ENCODE results near the gene SNRNP70.
A peak's percentile ranks its signal among the peaks of the same experiment; 100 is the strongest.

SNRNP70 gene

DNA sequence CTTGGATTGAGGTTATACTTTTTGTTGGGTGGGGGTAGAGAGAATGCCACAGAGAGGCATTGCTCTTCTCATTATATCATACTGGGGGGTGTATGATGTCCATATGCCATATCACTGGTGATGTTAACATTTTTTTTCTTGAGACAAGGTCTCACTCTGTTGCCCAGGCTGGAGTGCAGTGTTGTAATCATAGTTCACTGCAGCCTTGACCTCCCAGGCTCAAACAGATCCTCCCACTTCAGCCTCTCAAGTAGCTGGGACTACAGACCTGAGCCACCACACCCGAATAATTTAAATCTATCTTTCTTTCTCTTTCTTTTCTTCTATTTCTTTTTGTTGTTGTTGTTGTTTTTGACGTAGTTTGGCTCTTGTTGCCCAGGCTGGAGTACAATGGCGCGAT lies 4.9 kb upstream of the SNRNP70 start:
- Histone ChIP-seq H3K9me2 (replicated peaks; ENCODE audit: control insufficient read depth, low read length) (no peaks in the 10 kb centered on the region), H3K9me3 (ENCODE audit: control insufficient read depth, insufficient read depth, low read length) (no peaks in the 10 kb centered on the region), H3K36me3 (ENCODE audit: control insufficient read depth, low read length) (peaks cover under 1% of the 10 kb centered on the region; the same call in 1 of the 2 replicates), H4K20me1 (ENCODE audit: control insufficient read depth, insufficient read depth, low read depth, low read length) (no peaks in the 10 kb centered on the region), H3K27ac (ENCODE audit: low read depth, low read length) (no peak overlapping the region), H3K4me1 (ENCODE audit: control insufficient read depth, low read length) (peaks cover 5% of the 10 kb centered on the region), H3F3A (ENCODE audit: control insufficient read depth, insufficient read depth) (no peaks in the 10 kb centered on the region), H3K27me3 (ENCODE audit: control insufficient read depth, low read length) (no peaks in the 10 kb centered on the region), H3K4me2 (ENCODE audit: low read length) (no peak overlapping the region), H3K4me3 (ENCODE audit: low read length) (no peak overlapping the region), H3K79me2 (ENCODE audit: control insufficient read depth, low read length) (peaks cover 2% of the 10 kb centered on the region)
- TF ChIP-seq, protein P1, sequence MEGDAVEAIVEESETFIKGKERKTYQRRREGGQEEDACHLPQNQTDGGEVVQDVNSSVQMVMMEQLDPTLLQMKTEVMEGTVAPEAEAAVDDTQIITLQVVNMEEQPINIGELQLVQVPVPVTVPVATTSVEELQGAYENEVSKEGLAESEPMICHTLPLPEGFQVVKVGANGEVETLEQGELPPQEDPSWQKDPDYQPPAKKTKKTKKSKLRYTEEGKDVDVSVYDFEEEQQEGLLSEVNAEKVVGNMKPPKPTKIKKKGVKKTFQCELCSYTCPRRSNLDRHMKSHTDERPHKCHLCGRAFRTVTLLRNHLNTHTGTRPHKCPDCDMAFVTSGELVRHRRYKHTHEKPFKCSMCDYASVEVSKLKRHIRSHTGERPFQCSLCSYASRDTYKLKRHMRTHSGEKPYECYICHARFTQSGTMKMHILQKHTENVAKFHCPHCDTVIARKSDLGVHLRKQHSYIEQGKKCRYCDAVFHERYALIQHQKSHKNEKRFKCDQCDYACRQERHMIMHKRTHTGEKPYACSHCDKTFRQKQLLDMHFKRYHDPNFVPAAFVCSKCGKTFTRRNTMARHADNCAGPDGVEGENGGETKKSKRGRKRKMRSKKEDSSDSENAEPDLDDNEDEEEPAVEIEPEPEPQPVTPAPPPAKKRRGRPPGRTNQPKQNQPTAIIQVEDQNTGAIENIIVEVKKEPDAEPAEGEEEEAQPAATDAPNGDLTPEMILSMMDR (IDR thresholded peaks at IDR 0.05; ENCODE audit: low read depth, low read length, poor library complexity, severe bottlenecking): no peak
- TF ChIP-seq EZH2phosphoT487 (IDR thresholded peaks at IDR 0.05; ENCODE audit: borderline replicate concordance, low read length): no peak

DNA sequence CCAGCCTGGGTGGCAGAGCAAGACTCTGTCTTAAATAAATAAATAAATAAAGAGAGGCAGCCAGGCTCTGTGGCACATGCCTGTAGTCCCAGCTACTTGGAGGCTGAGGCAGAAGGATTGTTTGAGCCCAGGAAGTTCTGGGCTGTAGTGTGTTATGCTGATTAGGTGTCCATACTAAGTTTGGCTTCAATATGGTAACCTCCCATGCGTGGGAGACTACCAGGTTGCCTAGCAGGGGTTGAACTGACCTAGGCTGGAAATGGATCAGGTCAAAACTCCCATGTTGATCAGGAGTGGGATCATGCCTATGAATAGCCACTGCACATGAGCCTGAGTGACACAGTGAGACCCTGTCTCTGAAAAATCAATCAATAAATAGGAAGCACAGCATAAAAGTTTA lies 4.0 kb upstream of the SNRNP70 start:
- Histone ChIP-seq H3K79me2 (ENCODE audit: control insufficient read depth, low read length) (peaks cover 10% of the 10 kb centered on the region), H3K4me2 (ENCODE audit: low read length) (no peak overlapping the region), H3K27me3 (ENCODE audit: control insufficient read depth, low read length) (no peaks in the 10 kb centered on the region), H3K4me3 (ENCODE audit: low read length) (no peak overlapping the region), H3K9me2 (replicated peaks; ENCODE audit: control insufficient read depth, low read length) (no peaks in the 10 kb centered on the region), H3K4me1 (ENCODE audit: control insufficient read depth, low read length) (peaks cover 6% of the 10 kb centered on the region), H3K27ac (ENCODE audit: low read depth, low read length) (no peak overlapping the region), H3K36me3 (ENCODE audit: control insufficient read depth, low read length) (peaks cover 10% of the 10 kb centered on the region), H4K20me1 (ENCODE audit: control insufficient read depth, insufficient read depth, low read depth, low read length) (peaks cover 6% of the 10 kb centered on the region), H3F3A (ENCODE audit: control insufficient read depth, insufficient read depth) (no peaks in the 10 kb centered on the region), H3K9me3 (ENCODE audit: control insufficient read depth, insufficient read depth, low read length) (no peaks in the 10 kb centered on the region)
- TF ChIP-seq EZH2phosphoT487 (IDR thresholded peaks at IDR 0.05; ENCODE audit: borderline replicate concordance, low read length): no peak
- TF ChIP-seq, protein P1 (IDR thresholded peaks at IDR 0.05; ENCODE audit: low read depth, low read length, poor library complexity, severe bottlenecking): no peak

DNA sequence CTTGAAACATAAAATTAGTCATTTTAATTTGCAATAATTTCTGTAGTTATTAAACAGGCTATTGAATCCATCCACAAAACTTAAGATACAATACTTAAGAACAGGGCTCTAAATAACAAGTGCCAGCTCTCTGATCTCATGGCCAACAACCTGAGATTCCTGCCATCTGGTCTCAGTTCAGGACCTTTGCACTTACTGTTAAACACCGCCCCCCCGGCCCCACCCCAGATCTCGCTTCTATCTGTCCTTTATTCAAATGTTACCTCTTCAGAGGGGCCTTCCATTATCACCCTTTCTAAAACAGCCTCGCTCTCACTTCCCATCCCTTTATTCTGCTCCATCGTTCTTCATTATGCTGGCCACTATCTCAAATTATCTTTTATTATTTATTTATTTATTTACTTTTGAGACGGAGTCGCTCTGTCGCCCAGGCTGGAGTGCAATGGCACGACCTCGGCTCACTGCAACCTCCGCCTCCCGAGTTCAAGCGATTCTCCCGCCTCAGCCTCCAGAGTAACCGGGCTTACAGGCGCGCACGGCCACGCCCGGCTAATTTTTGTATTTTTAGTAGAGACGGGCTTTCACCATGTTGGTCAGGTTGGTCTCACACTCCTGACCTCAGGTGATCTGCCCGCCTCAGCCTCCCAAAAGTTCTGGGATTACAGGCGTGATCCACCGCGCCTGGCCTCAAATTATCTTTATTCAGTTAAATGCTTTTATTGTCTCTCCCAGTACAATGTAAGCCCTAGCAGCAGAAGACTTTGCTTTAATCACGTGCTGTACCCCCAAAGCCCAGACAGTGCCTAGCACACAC lies 838 bp upstream of the SNRNP70 start:
- H3K27ac ChIP-seq (ENCODE audit: low read depth, low read length): peak overlapping the region; percentile 56

More for the DNA sequence above, 838 bp upstream of the SNRNP70 start:
- Histone ChIP-seq H3K9me3 (ENCODE audit: control insufficient read depth, insufficient read depth, low read length) (no peaks in the 10 kb centered on the region), H3F3A (ENCODE audit: control insufficient read depth, insufficient read depth) (no peaks in the 10 kb centered on the region), H3K4me1 (ENCODE audit: control insufficient read depth, low read length) (peaks cover 22% of the 10 kb centered on the region), H3K4me2 (ENCODE audit: low read length) (peak overlapping the region; percentile 79), H3K9me2 (replicated peaks; ENCODE audit: control insufficient read depth, low read length) (no peaks in the 10 kb centered on the region), H3K27me3 (ENCODE audit: control insufficient read depth, low read length) (no peaks in the 10 kb centered on the region), H3K4me3 (ENCODE audit: low read length) (peak overlapping the region; percentile 94), H4K20me1 (ENCODE audit: control insufficient read depth, insufficient read depth, low read depth, low read length) (peaks cover 25% of the 10 kb centered on the region), H3K36me3 (ENCODE audit: control insufficient read depth, low read length) (peaks cover 37% of the 10 kb centered on the region), H3K79me2 (ENCODE audit: control insufficient read depth, low read length) (peaks cover 42% of the 10 kb centered on the region)
- TF ChIP-seq EZH2phosphoT487 (IDR thresholded peaks at IDR 0.05; ENCODE audit: borderline replicate concordance, low read length): no peak
- TF ChIP-seq, protein P1 (IDR thresholded peaks at IDR 0.05; ENCODE audit: low read depth, low read length, poor library complexity, severe bottlenecking): no peak
